ENCODE measurements around the gene APH1B.

The APH1B gene

GRCh38 chr15:63305260-63305659, 27.9 kb downstream of the APH1B start:
- DNase-seq (ENCODE audit: low read depth), result no peak
- H3K4me3 ChIP-seq (ENCODE audit: low read depth, low read length), result no peak overlapping the region
- TF ChIP-seq, protein P1, sequence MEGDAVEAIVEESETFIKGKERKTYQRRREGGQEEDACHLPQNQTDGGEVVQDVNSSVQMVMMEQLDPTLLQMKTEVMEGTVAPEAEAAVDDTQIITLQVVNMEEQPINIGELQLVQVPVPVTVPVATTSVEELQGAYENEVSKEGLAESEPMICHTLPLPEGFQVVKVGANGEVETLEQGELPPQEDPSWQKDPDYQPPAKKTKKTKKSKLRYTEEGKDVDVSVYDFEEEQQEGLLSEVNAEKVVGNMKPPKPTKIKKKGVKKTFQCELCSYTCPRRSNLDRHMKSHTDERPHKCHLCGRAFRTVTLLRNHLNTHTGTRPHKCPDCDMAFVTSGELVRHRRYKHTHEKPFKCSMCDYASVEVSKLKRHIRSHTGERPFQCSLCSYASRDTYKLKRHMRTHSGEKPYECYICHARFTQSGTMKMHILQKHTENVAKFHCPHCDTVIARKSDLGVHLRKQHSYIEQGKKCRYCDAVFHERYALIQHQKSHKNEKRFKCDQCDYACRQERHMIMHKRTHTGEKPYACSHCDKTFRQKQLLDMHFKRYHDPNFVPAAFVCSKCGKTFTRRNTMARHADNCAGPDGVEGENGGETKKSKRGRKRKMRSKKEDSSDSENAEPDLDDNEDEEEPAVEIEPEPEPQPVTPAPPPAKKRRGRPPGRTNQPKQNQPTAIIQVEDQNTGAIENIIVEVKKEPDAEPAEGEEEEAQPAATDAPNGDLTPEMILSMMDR (IDR thresholded peaks at IDR 0.05; ENCODE audit: control insufficient read depth, extremely low read depth, insufficient read depth), result no peak

GRCh38 chr15:63306492-63307073, 29.2 kb downstream of the APH1B start:
- no peak overlapping the region for H3K4me3 ChIP-seq (ENCODE audit: low read depth, low read length)
- TF ChIP-seq, protein P1 (IDR thresholded peaks at IDR 0.05; ENCODE audit: control insufficient read depth, extremely low read depth, insufficient read depth), result no peak
- no peak for DNase-seq (ENCODE audit: low read depth)

GRCh38 chr15:63308491-63308890, 31.1 kb downstream of the APH1B start:
- no peak for DNase-seq (ENCODE audit: low read depth)
- no peak overlapping the region for H3K4me3 ChIP-seq (ENCODE audit: low read depth, low read length)
- TF ChIP-seq, protein P1 (IDR thresholded peaks at IDR 0.05; ENCODE audit: control insufficient read depth, extremely low read depth, insufficient read depth), result no peak

GRCh38 chr15:63308947-63309346, 31.5 kb downstream of the APH1B start:
- H3K4me3 ChIP-seq (ENCODE audit: low read depth, low read length), result no peak overlapping the region
- TF ChIP-seq, protein P1 (IDR thresholded peaks at IDR 0.05; ENCODE audit: control insufficient read depth, extremely low read depth, insufficient read depth), result no peak
- DNase-seq (ENCODE audit: low read depth), result peak; percentile 50

GRCh38 chr15:63310646-63311045, 33.2 kb downstream of the APH1B start:
- DNase-seq (ENCODE audit: low read depth), result no peak
- no peak overlapping the region for H3K4me3 ChIP-seq (ENCODE audit: low read depth, low read length)
- TF ChIP-seq, protein P1 (IDR thresholded peaks at IDR 0.05; ENCODE audit: control insufficient read depth, extremely low read depth, insufficient read depth), result no peak

DNA sequence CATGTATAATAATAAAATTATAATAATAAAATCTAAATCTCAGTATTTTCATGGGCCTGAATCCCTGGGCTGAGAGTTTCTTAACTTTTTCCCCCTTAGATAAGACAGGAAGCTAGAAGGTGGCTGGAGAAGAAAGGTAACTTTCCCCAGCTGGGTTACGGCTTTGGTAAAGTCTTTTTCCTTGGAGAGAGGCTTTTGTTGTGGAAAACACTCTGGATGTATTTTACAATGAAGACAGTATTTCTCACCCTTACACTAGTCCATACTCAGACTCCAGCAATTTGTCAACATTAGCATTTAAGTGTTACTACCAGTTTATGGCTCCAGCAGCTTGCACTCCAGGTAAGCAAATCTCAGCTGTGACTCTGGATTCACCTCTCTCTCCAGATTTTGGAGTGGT, 34.9 kb downstream of the APH1B start:
- TF ChIP-seq, protein P1 (IDR thresholded peaks at IDR 0.05; ENCODE audit: control insufficient read depth, extremely low read depth, insufficient read depth), result no peak
- DNase-seq (ENCODE audit: low read depth), result no peak
- H3K4me3 ChIP-seq (ENCODE audit: low read depth, low read length), result no peak overlapping the region

DNA sequence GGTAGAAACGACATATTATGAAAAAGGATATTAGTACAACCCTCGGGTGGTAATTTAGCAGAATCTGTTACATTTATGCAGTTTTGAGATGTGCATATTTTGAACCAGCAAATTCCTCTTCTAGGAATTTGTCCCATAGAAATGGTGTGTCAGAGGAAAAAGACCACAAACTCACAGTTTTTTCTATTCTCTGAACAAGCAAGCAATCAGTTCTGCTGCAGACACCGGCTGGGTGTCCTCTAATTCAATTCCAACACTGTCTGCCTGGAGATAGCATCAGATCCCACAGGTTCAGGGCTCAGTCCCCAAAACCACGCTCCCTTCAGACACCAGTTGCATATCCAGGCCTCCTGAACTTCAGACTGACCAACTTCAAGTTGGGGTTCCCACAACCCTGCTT, 36.4 kb downstream of the APH1B start:
- no peak overlapping the region for H3K4me3 ChIP-seq (ENCODE audit: low read depth, low read length)
- DNase-seq (ENCODE audit: low read depth), result no peak
- TF ChIP-seq, protein P1 (IDR thresholded peaks at IDR 0.05; ENCODE audit: control insufficient read depth, extremely low read depth, insufficient read depth), result no peak

All from LNCaP clone FGC (cell line).